ENCODE results near the gene ZFTA. TPM values are rescaled to one million over a fixed set of nuclear protein-coding genes. Genes with fewer than 3 reads are reported as not detected.

ZFTA gene
- total and polyA plus RNA-seq, 10 donors, result 3.8 to 16.9 (median 9.2) TPM

DNA sequence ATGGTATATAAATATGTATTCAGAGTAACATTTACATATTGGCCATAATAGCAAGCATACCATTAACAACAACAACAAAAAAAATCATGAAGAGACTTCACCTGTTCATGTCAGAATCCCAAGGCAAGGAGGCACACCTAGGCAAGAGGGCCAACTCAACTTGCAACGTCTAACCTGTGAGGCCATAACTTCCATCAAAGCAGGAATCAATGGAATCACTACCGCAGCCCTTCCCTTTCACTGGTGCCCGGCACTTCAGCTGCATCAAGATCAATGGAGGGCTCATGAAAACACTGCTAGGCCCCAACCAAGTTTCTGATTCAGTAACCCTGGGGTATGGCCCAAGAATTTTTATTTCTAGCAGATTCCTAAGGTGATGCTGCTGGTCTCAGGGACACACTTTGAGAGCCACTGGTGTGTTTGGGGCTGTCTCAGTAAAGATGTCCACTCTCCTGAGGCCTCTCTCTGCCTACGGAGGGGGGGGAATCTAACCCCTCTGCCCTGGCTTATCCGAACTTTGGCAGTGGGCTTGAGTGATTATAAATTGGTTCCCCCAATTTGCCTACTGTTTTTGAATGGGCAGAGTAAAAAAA is 8.0 kb downstream of the ZFTA start:
- Histone ChIP-seq H3K36me3 (peaks cover 0 to 79% (median 17%) of the 10 kb centered on the region in 6 donors), H3K27me3 (replicated peaks in 1 of 7) (no peaks in the 10 kb centered on the region), H3K4me3 (no peak overlapping the region), H3K4me1 (peaks cover 0 to 12% (median 4%) of the 10 kb centered on the region in 6 donors), H3K27ac (no peak overlapping the region), H3K9me3 (no peaks in the 10 kb centered on the region)
- TF ChIP-seq, protein P1, sequence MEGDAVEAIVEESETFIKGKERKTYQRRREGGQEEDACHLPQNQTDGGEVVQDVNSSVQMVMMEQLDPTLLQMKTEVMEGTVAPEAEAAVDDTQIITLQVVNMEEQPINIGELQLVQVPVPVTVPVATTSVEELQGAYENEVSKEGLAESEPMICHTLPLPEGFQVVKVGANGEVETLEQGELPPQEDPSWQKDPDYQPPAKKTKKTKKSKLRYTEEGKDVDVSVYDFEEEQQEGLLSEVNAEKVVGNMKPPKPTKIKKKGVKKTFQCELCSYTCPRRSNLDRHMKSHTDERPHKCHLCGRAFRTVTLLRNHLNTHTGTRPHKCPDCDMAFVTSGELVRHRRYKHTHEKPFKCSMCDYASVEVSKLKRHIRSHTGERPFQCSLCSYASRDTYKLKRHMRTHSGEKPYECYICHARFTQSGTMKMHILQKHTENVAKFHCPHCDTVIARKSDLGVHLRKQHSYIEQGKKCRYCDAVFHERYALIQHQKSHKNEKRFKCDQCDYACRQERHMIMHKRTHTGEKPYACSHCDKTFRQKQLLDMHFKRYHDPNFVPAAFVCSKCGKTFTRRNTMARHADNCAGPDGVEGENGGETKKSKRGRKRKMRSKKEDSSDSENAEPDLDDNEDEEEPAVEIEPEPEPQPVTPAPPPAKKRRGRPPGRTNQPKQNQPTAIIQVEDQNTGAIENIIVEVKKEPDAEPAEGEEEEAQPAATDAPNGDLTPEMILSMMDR (IDR thresholded peaks at IDR 0.05 in 8 of 11, conservative IDR thresholded peaks at IDR 0.05 in 3 of 11), result no peak
- TF ChIP-seq POLR2A (IDR thresholded peaks at IDR 0.05), result no peak
- no peak for TF ChIP-seq POLR2AphosphoS5 (IDR thresholded peaks at IDR 0.05)
- WGBS, 5 donors, result 76 to 94% (median 90%) methylated on average over 5 of the region's 5 CpGs
- no peak for DNase-seq
- intact Hi-C loops (cut with DNase I; ENCODE audit: low total_unique reads), result no loop called here

DNA sequence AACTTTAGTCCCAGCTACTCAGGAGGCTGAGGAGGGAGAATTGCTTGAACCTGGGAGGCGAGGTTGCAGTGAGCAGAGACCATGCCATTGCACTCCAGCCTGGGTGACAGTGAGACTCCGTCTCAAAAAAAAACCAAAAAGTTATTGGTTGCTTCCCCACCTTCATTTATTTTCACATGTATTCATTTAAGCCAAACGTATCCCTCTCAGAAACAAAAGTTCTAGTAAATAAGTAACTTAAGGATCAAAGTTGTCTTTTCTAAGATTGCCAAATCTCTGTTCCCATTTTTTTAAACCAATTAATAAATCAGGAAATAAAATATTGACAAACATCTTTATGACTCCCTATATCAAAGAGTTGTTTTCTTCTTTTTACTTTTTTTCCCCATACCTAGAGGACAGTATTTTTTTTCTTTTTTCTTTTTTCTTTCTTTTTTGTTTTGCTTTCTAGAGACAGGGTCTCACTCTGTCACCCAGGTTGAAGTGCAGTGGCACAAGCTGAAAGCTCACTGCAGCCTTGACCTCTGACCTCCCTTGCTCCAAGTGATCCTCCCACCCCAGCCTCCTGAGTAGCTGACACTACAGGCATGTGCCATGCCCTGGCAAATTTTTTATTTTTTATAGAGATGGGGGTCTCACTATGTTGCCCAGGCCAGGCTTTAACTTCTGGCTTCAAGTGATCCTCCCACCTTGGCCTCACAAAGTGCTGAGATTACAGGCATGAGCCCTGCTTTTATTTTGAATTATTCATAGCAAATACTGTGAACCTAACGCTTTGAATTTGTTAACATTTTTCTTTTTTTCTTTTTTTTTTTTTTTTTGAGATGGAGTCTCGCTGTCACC is 11.4 kb downstream of the ZFTA start:
- WGBS, 5 donors, result 92 to 97% (median 95%) methylated on average over 5 of the region's 5 CpGs
- intact Hi-C loops (cut with DNase I; ENCODE audit: low total_unique reads), result no loop called here
- peaks cover 0 to 90% (median 23%) of the 10 kb centered on the region in 6 donors for H3K36me3 ChIP-seq

DNA sequence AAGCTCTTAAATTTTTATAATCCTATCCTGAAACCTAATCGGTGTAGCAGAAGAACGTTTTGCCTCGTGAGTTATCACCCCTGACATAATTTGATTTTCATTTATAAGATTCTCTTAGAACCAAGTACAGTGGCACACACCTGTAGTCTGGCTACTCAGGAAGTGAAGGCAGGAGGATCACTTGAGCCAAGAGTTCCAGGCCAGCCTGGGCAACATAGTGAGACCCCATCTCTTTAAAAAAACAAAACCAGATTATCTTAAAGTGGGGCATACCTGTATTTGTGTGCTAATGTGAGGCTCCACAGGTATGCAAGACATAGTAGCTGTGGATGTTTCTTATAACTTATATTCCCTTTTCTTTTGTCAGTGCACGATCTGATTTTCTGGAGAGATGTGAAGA is 19.0 kb downstream of the ZFTA start:
- TF ChIP-seq POLR2A (IDR thresholded peaks at IDR 0.05) (no peak), POLR2AphosphoS5 (IDR thresholded peaks at IDR 0.05) (no peak)
- TF ChIP-seq, protein P1 (IDR thresholded peaks at IDR 0.05 in 8 of 11, conservative IDR thresholded peaks at IDR 0.05 in 3 of 11), result no peak
- Histone ChIP-seq H3K4me3 (no peak overlapping the region), H3K36me3 (peaks cover 0 to 65% (median 23%) of the 10 kb centered on the region in 6 donors), H3K9me3 (no peaks in the 10 kb centered on the region), H3K27ac (no peak overlapping the region), H3K27me3 (replicated peaks in 1 of 7) (no peaks in the 10 kb centered on the region), H3K4me1 (peaks cover 0 to 3% (median 0%) of the 10 kb centered on the region in 6 donors)
- DNase-seq, result no peak
- WGBS, 5 donors, result 84 to 94% (median 94%) methylated on average over 4 of the region's 4 CpGs
- intact Hi-C loops (cut with DNase I; ENCODE audit: low total_unique reads), result no loop called here

More for the DNA sequence above, 11.4 kb downstream of the ZFTA start:
- no peaks in the 10 kb centered on the region for H3K9me3 ChIP-seq
- no peaks in the 10 kb centered on the region for H3K27me3 ChIP-seq (replicated peaks in 1 of 7)
- H3K27ac ChIP-seq, result no peak overlapping the region
- no peak for TF ChIP-seq POLR2AphosphoS5 (IDR thresholded peaks at IDR 0.05)
- no peak for TF ChIP-seq POLR2A (IDR thresholded peaks at IDR 0.05)
- TF ChIP-seq, protein P1 (IDR thresholded peaks at IDR 0.05 in 8 of 11, conservative IDR thresholded peaks at IDR 0.05 in 3 of 11), result no peak
- H3K4me1 ChIP-seq, result no peaks in the 10 kb centered on the region
- DNase-seq, result no peak
- H3K4me3 ChIP-seq, result no peak overlapping the region

DNA sequence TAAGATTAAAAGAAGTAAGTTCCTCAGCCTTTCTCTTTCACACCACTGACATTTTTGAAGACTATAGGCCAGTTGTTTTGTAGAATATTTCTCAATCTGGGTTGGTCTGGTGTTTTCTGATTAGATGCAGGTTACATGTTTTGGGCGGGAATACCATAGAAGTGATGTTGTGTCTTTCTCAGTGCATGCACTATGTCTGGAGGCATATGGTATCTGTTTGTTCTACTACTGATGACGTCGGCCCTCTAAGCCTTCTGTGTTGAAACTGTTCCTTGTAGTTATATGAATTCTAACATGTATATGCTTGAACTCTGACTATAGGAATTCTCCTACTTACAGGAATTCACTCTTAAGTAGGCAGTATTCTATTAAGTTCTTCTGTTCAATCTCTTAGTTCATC is 21.6 kb downstream of the ZFTA start:
- WGBS, 5 donors, result 84 to 95% (median 88%) methylated on average over 3 of the region's 3 CpGs
- TF ChIP-seq, protein P1 (IDR thresholded peaks at IDR 0.05 in 8 of 11, conservative IDR thresholded peaks at IDR 0.05 in 3 of 11), result no peak
- no peak for TF ChIP-seq POLR2AphosphoS5 (IDR thresholded peaks at IDR 0.05)
- no peak for TF ChIP-seq POLR2A (IDR thresholded peaks at IDR 0.05)
- Histone ChIP-seq H3K9me3 (no peaks in the 10 kb centered on the region), H3K4me1 (peaks cover 0 to 3% (median 0%) of the 10 kb centered on the region in 6 donors), H3K4me3 (no peak overlapping the region), H3K27me3 (replicated peaks in 1 of 7) (no peaks in the 10 kb centered on the region), H3K27ac (no peak overlapping the region), H3K36me3 (peaks cover 0 to 38% (median 17%) of the 10 kb centered on the region in 6 donors)
- no peak for DNase-seq
- intact Hi-C loops (cut with DNase I; ENCODE audit: low total_unique reads), result no loop called here

Measured in spleen (tissue), 11 donors.